Measurements from ENCODE around the gene EYS.

Gene EYS

DNA sequence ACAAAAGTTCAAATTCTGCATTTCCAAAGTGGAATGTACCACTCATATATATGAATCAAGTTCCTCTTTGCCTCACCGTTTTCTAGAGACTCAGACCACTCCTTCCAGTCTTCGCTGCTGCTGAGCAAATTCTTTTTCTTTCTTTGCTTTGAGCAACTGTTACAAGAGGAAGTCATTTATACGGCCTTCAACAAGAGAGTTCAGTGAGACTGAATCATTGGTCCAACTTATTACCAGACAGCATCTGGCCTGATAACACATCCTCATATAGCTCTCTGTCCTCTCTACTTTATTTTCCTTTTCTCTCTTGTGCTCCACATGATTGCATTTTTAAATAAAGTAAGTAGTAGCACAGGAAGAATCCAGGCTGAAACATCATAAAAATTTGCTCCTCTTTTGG is 1418.7 kb downstream of the EYS start:
- H3K9me2 ChIP-seq (replicated peaks; ENCODE audit: control insufficient read depth, low read length): no peaks in the 10 kb centered on the region
- H3K36me3 ChIP-seq (ENCODE audit: control insufficient read depth, low read length): no peaks in the 10 kb centered on the region
- H3K9me3 ChIP-seq (ENCODE audit: control insufficient read depth, insufficient read depth, low read length): no peaks in the 10 kb centered on the region
- no peaks in the 10 kb centered on the region for H4K20me1 ChIP-seq (ENCODE audit: control insufficient read depth, insufficient read depth, low read depth, low read length)
- no peak overlapping the region for H3K4me2 ChIP-seq (ENCODE audit: low read length)
- H3K27ac ChIP-seq (ENCODE audit: low read depth, low read length): no peak overlapping the region
- H3K4me1 ChIP-seq (ENCODE audit: control insufficient read depth, low read length): no peaks in the 10 kb centered on the region
- no peaks in the 10 kb centered on the region for H3K79me2 ChIP-seq (ENCODE audit: control insufficient read depth, low read length)
- no peaks in the 10 kb centered on the region for H3K27me3 ChIP-seq (ENCODE audit: control insufficient read depth, low read length)
- TF ChIP-seq EZH2phosphoT487 (IDR thresholded peaks at IDR 0.05; ENCODE audit: borderline replicate concordance, low read length): no peak
- TF ChIP-seq, protein P1, sequence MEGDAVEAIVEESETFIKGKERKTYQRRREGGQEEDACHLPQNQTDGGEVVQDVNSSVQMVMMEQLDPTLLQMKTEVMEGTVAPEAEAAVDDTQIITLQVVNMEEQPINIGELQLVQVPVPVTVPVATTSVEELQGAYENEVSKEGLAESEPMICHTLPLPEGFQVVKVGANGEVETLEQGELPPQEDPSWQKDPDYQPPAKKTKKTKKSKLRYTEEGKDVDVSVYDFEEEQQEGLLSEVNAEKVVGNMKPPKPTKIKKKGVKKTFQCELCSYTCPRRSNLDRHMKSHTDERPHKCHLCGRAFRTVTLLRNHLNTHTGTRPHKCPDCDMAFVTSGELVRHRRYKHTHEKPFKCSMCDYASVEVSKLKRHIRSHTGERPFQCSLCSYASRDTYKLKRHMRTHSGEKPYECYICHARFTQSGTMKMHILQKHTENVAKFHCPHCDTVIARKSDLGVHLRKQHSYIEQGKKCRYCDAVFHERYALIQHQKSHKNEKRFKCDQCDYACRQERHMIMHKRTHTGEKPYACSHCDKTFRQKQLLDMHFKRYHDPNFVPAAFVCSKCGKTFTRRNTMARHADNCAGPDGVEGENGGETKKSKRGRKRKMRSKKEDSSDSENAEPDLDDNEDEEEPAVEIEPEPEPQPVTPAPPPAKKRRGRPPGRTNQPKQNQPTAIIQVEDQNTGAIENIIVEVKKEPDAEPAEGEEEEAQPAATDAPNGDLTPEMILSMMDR (IDR thresholded peaks at IDR 0.05; ENCODE audit: low read depth, low read length, poor library complexity, severe bottlenecking): no peak
- H3F3A ChIP-seq (ENCODE audit: control insufficient read depth, insufficient read depth): no peaks in the 10 kb centered on the region
- H3K4me3 ChIP-seq (ENCODE audit: low read length): no peak overlapping the region

DNA sequence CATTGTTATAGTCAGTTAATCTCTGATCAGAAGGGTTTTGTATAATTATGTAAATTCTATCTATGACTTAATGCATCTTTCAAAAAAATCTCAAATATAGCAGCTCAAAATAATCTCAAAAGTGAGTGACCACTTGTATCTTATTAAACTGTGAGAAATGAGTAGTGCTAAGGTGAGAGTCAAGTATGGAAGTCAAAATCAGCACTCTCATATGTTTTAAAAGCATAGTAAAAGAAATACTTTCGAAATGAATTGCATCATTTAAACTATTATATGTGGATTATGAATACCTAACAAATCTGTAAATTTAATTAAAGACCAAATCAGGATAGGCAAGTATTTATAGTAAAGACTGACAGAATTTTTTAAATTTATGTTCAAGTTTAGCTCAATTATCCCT is 1425.9 kb downstream of the EYS start:
- H3K36me3 ChIP-seq (ENCODE audit: control insufficient read depth, low read length): no peaks in the 10 kb centered on the region
- no peak overlapping the region for H3K27ac ChIP-seq (ENCODE audit: low read depth, low read length)
- no peaks in the 10 kb centered on the region for H3F3A ChIP-seq (ENCODE audit: control insufficient read depth, insufficient read depth)
- H3K4me1 ChIP-seq (ENCODE audit: control insufficient read depth, low read length): no peaks in the 10 kb centered on the region
- no peaks in the 10 kb centered on the region for H4K20me1 ChIP-seq (ENCODE audit: control insufficient read depth, insufficient read depth, low read depth, low read length)
- TF ChIP-seq, protein P1 (IDR thresholded peaks at IDR 0.05; ENCODE audit: low read depth, low read length, poor library complexity, severe bottlenecking): no peak
- no peak for TF ChIP-seq EZH2phosphoT487 (IDR thresholded peaks at IDR 0.05; ENCODE audit: borderline replicate concordance, low read length)
- H3K4me3 ChIP-seq (ENCODE audit: low read length): no peak overlapping the region
- H3K27me3 ChIP-seq (ENCODE audit: control insufficient read depth, low read length): no peaks in the 10 kb centered on the region
- H3K4me2 ChIP-seq (ENCODE audit: low read length): no peak overlapping the region
- H3K9me2 ChIP-seq (replicated peaks; ENCODE audit: control insufficient read depth, low read length): no peaks in the 10 kb centered on the region
- no peaks in the 10 kb centered on the region for H3K9me3 ChIP-seq (ENCODE audit: control insufficient read depth, insufficient read depth, low read length)
- no peaks in the 10 kb centered on the region for H3K79me2 ChIP-seq (ENCODE audit: control insufficient read depth, low read length)

DNA sequence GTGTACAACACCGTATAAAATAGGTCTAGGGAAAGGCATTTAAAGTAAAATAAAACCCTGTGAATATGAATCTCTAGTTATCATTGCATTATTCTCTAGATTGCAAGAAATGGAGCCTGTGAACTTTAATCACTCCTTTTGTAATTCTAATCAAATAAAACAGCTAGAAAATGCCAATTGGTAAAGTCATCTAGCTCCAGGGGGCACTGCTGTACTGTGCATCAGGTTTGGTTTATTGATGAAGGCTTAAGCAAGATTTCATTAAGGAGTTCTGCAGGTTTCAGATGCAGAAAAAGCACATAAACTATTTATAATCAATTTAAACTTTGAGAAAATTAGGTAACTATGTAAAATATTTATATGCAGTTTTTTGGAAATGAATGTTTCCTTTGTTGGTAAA is 1426.5 kb downstream of the EYS start:
- Histone ChIP-seq H3K9me2 (replicated peaks; ENCODE audit: control insufficient read depth, low read length) (no peaks in the 10 kb centered on the region), H3K36me3 (ENCODE audit: control insufficient read depth, low read length) (no peaks in the 10 kb centered on the region), H3K4me3 (ENCODE audit: low read length) (no peak overlapping the region), H4K20me1 (ENCODE audit: control insufficient read depth, insufficient read depth, low read depth, low read length) (no peaks in the 10 kb centered on the region), H3K9me3 (ENCODE audit: control insufficient read depth, insufficient read depth, low read length) (no peaks in the 10 kb centered on the region), H3F3A (ENCODE audit: control insufficient read depth, insufficient read depth) (no peaks in the 10 kb centered on the region), H3K4me1 (ENCODE audit: control insufficient read depth, low read length) (no peaks in the 10 kb centered on the region), H3K4me2 (ENCODE audit: low read length) (no peak overlapping the region), H3K27me3 (ENCODE audit: control insufficient read depth, low read length) (no peaks in the 10 kb centered on the region), H3K79me2 (ENCODE audit: control insufficient read depth, low read length) (no peaks in the 10 kb centered on the region), H3K27ac (ENCODE audit: low read depth, low read length) (no peak overlapping the region)
- TF ChIP-seq, protein P1 (IDR thresholded peaks at IDR 0.05; ENCODE audit: low read depth, low read length, poor library complexity, severe bottlenecking): no peak
- TF ChIP-seq EZH2phosphoT487 (IDR thresholded peaks at IDR 0.05; ENCODE audit: borderline replicate concordance, low read length): no peak

DNA sequence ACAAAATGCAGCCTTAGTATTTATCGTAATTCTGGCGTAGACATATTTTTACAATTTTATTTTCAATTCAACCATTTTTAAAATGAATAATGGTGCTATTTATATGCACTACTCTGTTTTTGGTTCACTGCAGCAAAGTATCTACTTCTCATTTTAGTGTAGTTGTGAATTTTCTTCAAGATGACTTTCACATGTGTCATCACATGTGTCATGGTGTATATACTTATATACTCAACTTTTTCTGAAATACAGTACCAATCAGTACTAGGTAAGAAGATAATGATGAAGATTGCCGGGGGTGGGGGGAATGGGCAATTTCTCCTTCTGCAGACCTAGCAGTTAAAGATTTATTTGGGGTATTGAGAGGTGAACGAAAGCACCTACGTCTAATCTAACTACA is 1436.9 kb downstream of the EYS start:
- Histone ChIP-seq H3K36me3 (ENCODE audit: control insufficient read depth, low read length) (no peaks in the 10 kb centered on the region), H3K4me1 (ENCODE audit: control insufficient read depth, low read length) (no peaks in the 10 kb centered on the region), H3K9me3 (ENCODE audit: control insufficient read depth, insufficient read depth, low read length) (no peaks in the 10 kb centered on the region; the same call in 1 of the 2 replicates), H3K27me3 (ENCODE audit: control insufficient read depth, low read length) (no peaks in the 10 kb centered on the region), H3K27ac (ENCODE audit: low read depth, low read length) (no peak overlapping the region), H4K20me1 (ENCODE audit: control insufficient read depth, insufficient read depth, low read depth, low read length) (no peaks in the 10 kb centered on the region), H3K4me3 (ENCODE audit: low read length) (no peak overlapping the region), H3F3A (ENCODE audit: control insufficient read depth, insufficient read depth) (no peaks in the 10 kb centered on the region), H3K79me2 (ENCODE audit: control insufficient read depth, low read length) (no peaks in the 10 kb centered on the region), H3K4me2 (ENCODE audit: low read length) (no peak overlapping the region), H3K9me2 (replicated peaks; ENCODE audit: control insufficient read depth, low read length) (no peaks in the 10 kb centered on the region)
- no peak for TF ChIP-seq EZH2phosphoT487 (IDR thresholded peaks at IDR 0.05; ENCODE audit: borderline replicate concordance, low read length)
